K562 (cell line): ENCODE measurements around the gene GSG1L2. TPM values are rescaled to one million over a fixed set of nuclear protein-coding genes. Genes with fewer than 3 reads are reported as not detected.

ENCODE experiments used
- ATAC-seq: fragments of 200-7000 bp; cut with Tn5 transposase; 3 replicates; pipeline ENCODE4 v1.9.1; 2020; ENCODE audit warnings: moderate library complexity
- Bru-seq: library from RNA; stranded (reverse); fragments of 400-500 nt; gene quantifications from one replicate; lab custom pipeline; 2021; lab: Mats Ljungman, UMichigan
- BruChase-seq, 2 experiments: library from RNA; stranded (reverse); fragments of 400-500 nt; gene quantifications; one replicate each; lab custom pipeline; 2021; lab: Mats Ljungman, UMichigan
- BruUV-seq: library from RNA; stranded (reverse); fragments of 400-500 nt; replicated peaks from 2 replicates; lab custom pipeline; 2021; lab: Mats Ljungman, UMichigan
- CTCF ChIA-PET: fragments of 300-600 bp; formaldehyde crosslinking; extraction: SDS; loops from one replicate; lab custom pipeline; 2021; ENCODE audit warnings: low intra/inter-chr PET ratio; lab: Yijun Ruan, JAX
- POLR2A ChIA-PET: fragments of 300-600, 350-650 bp; sonication (Branson Sonifier 250); formaldehyde crosslinking; extraction: SDS; loops from one replicate; lab custom pipeline; 2021; ENCODE audit warnings: antibody characterized with exemption, inconsistent platforms; lab: Yijun Ruan, JAX
- DNase-seq, 4 experiments: peaks; one replicate each; pipeline versions ENCODE4 v3.0.0 to v3.0.0-alpha.2; 2011 to 2018; ENCODE audit warnings: low spot score in 3 of 4, mixed read lengths in 3 of 4; ENCODE audit errors: extremely low read depth in 1 of 4
- FAIRE-seq: peaks from 2 replicates; lab custom pipeline; 2011; peaks lifted over from hg19 to GRCh38; lab: Jason Lieb, UNC
- H2AFZ ChIP-seq: 2 replicates; pipeline ENCODE4 v1.6.0; 2011; ENCODE audit warnings: low read depth, low read length, control low read depth, inconsistent platforms
- H3K27ac ChIP-seq: fragments of 200-600 bp; 3 replicates; pipeline ENCODE4 v1.8.0; 2011; ENCODE audit warnings: low read depth, mild to moderate bottlenecking, control low read depth, inconsistent platforms, low read length, moderate library complexity, mixed read lengths; ENCODE audit errors: extremely low read depth
- H3K27me3 ChIP-seq, 2 experiments: fragments of 300-600 bp in 1 of 2; 2 replicates in 1 of 2; 3 replicates in 1 of 2; pipeline versions ENCODE4 v1.6.0 to v1.8.0; 2011; ENCODE audit warnings: inconsistent platforms in 2 of 2, low read length in 2 of 2, mild to moderate bottlenecking in 1 of 2, mixed read lengths in 1 of 2, moderate library complexity in 1 of 2; ENCODE audit not compliant: control insufficient read depth in 2 of 2, insufficient read depth in 2 of 2
- H3K36me3 ChIP-seq: fragments of 300-600 bp; 3 replicates; pipeline ENCODE4 v1.8.0; 2011; ENCODE audit warnings: mild to moderate bottlenecking, low read length, inconsistent platforms; ENCODE audit not compliant: control insufficient read depth, insufficient read depth
- H3K4me1 ChIP-seq, 2 experiments: fragments of 200-600 bp in 1 of 2; replicated peaks in 1 of 2; 2 replicates in 1 of 2; 3 replicates in 1 of 2; pipeline versions ENCODE4 v1.5.1 to v1.8.0; 2011; ENCODE audit warnings: inconsistent platforms in 2 of 2, low read length in 2 of 2, mild to moderate bottlenecking in 1 of 2, mixed read lengths in 1 of 2, moderate library complexity in 1 of 2; ENCODE audit not compliant: control insufficient read depth in 2 of 2, insufficient read depth in 2 of 2
- H3K4me2 ChIP-seq: 2 replicates; pipeline ENCODE4 v1.6.1; 2011; ENCODE audit warnings: low read length, control low read depth, inconsistent platforms, mixed read lengths; ENCODE audit not compliant: insufficient read depth
- H3K4me3 ChIP-seq: fragments of 200-600 bp; sonication (generic), shearing (Covaris generic); 2 replicates; pipeline ENCODE4 v1.5.1; 2016; ENCODE audit warnings: control low read depth, inconsistent platforms
- H3K79me2 ChIP-seq: fragments of 200-600 bp; 3 replicates; pipeline ENCODE4 v1.8.0; 2011; ENCODE audit warnings: low read length, inconsistent platforms; ENCODE audit not compliant: control insufficient read depth, insufficient read depth
- H3K9ac ChIP-seq, 2 experiments: 2 replicates each; pipeline versions ENCODE4 v1.6.0 to v1.6.1; 2011; ENCODE audit warnings: low read depth in 2 of 2, low read length in 2 of 2, control low read depth in 1 of 2, inconsistent platforms in 1 of 2, mild to moderate bottlenecking in 1 of 2, mixed read lengths in 1 of 2; ENCODE audit not compliant: insufficient read depth in 1 of 2
- H3K9me1 ChIP-seq: one replicate; pipeline ENCODE4 v1.6.0; 2011; ENCODE audit warnings: inconsistent platforms, mild to moderate bottlenecking, low read length, moderate library complexity; ENCODE audit not compliant: control insufficient read depth, insufficient read depth
- H3K9me3 ChIP-seq: replicated peaks from 2 replicates; pipeline ENCODE4 v1.5.1; 2011; ENCODE audit warnings: low read depth, low read length, inconsistent platforms; ENCODE audit not compliant: control insufficient read depth, insufficient read depth
- H4K20me1 ChIP-seq: replicated peaks from 2 replicates; pipeline ENCODE4 v1.6.1; 2011; ENCODE audit warnings: low read length, inconsistent platforms, mixed read lengths; ENCODE audit not compliant: control insufficient read depth, insufficient read depth
- BRD9 ChIP-seq: fragments of 450-650 bp; IDR thresholded peaks from 2 replicates; pipeline ENCODE4 v1.6.1; 2018; ENCODE audit warnings: low read depth; ENCODE audit not compliant: partially characterized antibody
- HDAC3 ChIP-seq: fragments of 450-650 bp; IDR thresholded peaks from 2 replicates; pipeline ENCODE4 v1.6.1; 2018; ENCODE audit warnings: borderline replicate concordance, mild to moderate bottlenecking, moderate library complexity; ENCODE audit not compliant: partially characterized antibody
- MAFK ChIP-seq: IDR thresholded peaks from 2 replicates; pipeline ENCODE4 v1.6.1; 2011; ENCODE audit warnings: low read length, improper control_type of control experiment
- SMAD4 ChIP-seq: fragments of 250-450 bp; sonication (Bioruptor Pico); conservative IDR thresholded peaks from 2 replicates; pipeline ENCODE4 v1.8.0; 2021; ENCODE audit warnings: inconsistent platforms, mild to moderate bottlenecking, moderate library complexity
- ZNF668 ChIP-seq: fragments of 250-450 bp; sonication (Bioruptor Pico); IDR thresholded peaks from 2 replicates; pipeline ENCODE4 v1.8.0; 2022; ENCODE audit warnings: mild to moderate bottlenecking, inconsistent platforms
- WGBS: fragments of 100-300 bp; shearing (Covaris generic); methylation state at CpG from one replicate; pipeline ENCODE4 v1.1.6; 2016; ENCODE audit warnings: low coverage, mixed read lengths; ENCODE audit not compliant: insufficient coverage; ENCODE audit errors: missing lambda C conversion rate; 5-methylcytosine and 5-hydroxymethylcytosine counted together
- in situ Hi-C: fragments of 300-500 bp; cut with MboI; formaldehyde crosslinking; loops from 4 replicates; pipeline ENCODE4 v1.15.0; 2018; ENCODE audit warnings: inconsistent platforms, mixed read lengths
- intact Hi-C: fragments of 100-400 bp; cut with micrococcal nuclease; formaldehyde crosslinking; loops from 2 replicates; pipeline ENCODE4 v1.14.2; 2022
- long read RNA-seq, 3 experiments: library from polyadenylated mRNA in 2 of 3; library from RNA in 1 of 3; unstranded in 2 of 3; stranded (forward) in 1 of 3; transcript quantifications; one replicate each; pipeline ENCODE4 v2.0.0, GENCODE V29; 2019 to 2022
- polyA minus RNA-seq, 3 experiments: library from RNA; depleted of rRNA, polyadenylated mRNA; stranded (reverse); fragments of >200 nt; gene quantifications; 2 replicates each; pipeline ENCODE4 v1.2.3, GENCODE V29; 2011
- polyA plus RNA-seq, 8 experiments: library from polyadenylated mRNA; depleted of rRNA in 4 of 8; stranded (reverse) in 5 of 8; unstranded in 3 of 8; fragments of >200 nt; fragmentation: Nextera tagmentation in 2 of 8; fragmentation: Illumina TruSeq in 1 of 8; extraction: Ambion mirVana in 2 of 8; extraction: Trizol in 1 of 8; gene quantifications; 2 replicates each; pipeline versions ENCODE4 v1.2.1 to v1.2.3, GENCODE V29; 2011 to 2014; ENCODE audit warnings: inconsistent platforms in 1 of 8, missing spikeins in 1 of 8
- total RNA-seq, 7 experiments: library from RNA; depleted of rRNA in 6 of 7; stranded (reverse); fragments of >200 nt in 6 of 7; fragmentation: Illumina TruSeq in 2 of 7; extraction: Trizol in 2 of 7; gene quantifications; 2 replicates each; pipeline versions ENCODE4 v1.2.1 to v1.2.3, GENCODE V29; 2011 to 2021; ENCODE audit warnings: low replicate concordance in 1 of 7

The GSG1L2 gene
- not detected in 2 replicates for total RNA-seq (2011; cell fraction: chromatin; rRNA removed; ENCODE audit: low replicate concordance)
- total RNA-seq (2011; cell fraction: nucleolus; rRNA removed), result not detected in 2 replicates
- not detected in 2 replicates for total RNA-seq (2011; cell fraction: nucleoplasm; rRNA removed)
- total RNA-seq (2014; rRNA removed), result not detected in 2 replicates
- total RNA-seq (2014; rRNA removed; fragmentation: Illumina TruSeq; extraction: Trizol), result not detected in 2 replicates
- total RNA-seq (2015; rRNA removed; fragmentation: Illumina TruSeq; extraction: Trizol), result not detected in 2 replicates
- total RNA-seq (2021), result not detected in 2 replicates
- polyA plus RNA-seq (2011; rRNA removed), result not detected in 2 replicates
- polyA plus RNA-seq (2011; cell fraction: cytosol; rRNA removed), result not detected in 2 replicates
- polyA plus RNA-seq (2011; cell fraction: nucleus; rRNA removed), result not detected in 2 replicates
- polyA plus RNA-seq (2012), result not detected in 2 replicates
- polyA plus RNA-seq (2014; fragmentation: Illumina TruSeq; extraction: Trizol), result not detected in 2 replicates
- not detected for polyA plus RNA-seq (2014; fragmentation: Nextera tagmentation; extraction: Ambion mirVana)
- polyA plus RNA-seq (2014; rRNA removed), result not detected in 2 replicates
- polyA minus RNA-seq (2011; rRNA and poly(A)+ RNA removed), result not detected in 2 replicates
- not detected in 2 replicates for polyA minus RNA-seq (2011; cell fraction: cytosol; rRNA and poly(A)+ RNA removed)
- not detected in 2 replicates for polyA minus RNA-seq (2011; cell fraction: nucleus; rRNA and poly(A)+ RNA removed)
- not detected for Bru-seq, nascent RNA
- BruChase-seq, experiment 1, labeled RNA remaining after a 2-hour chase, result percentile 7 among the genes with signal in this experiment
- not detected for BruChase-seq, experiment 2, labeled RNA remaining after a 6-hour chase
- long read RNA-seq, experiment 1, result 0 reads
- long read RNA-seq, experiment 2, result 0 reads
- long read RNA-seq, experiment 3, result 0 reads

- FAIRE-seq (no peak), DNase-seq (no peak), ATAC-seq (no peak)
- TF ChIP-seq ZNF668 (no peak), BRD9 (no peak), SMAD4 (CRISPR knock-in tag) (no peak), MAFK (no peak), HDAC3 (no peak)
- ChIA-PET CTCF (no interaction called here), POLR2A (no interaction called here)
- Histone ChIP-seq H3K4me1 (no peaks in the 10 kb centered on the region), H3K27ac (no peak within 1 kb of the TSS), H3K36me3 (no peaks in the 10 kb centered on the region), H3K27me3 (no peaks in the 10 kb centered on the region; a peak in 1 of 5 replicates), H3K4me2 (no peak within 1 kb of the TSS), H3K4me3 (no peak within 1 kb of the TSS), H3K9ac (no peak within 1 kb of the TSS), H3K9me1 (no peaks in the 10 kb centered on the region), H4K20me1 (no peaks in the 10 kb centered on the region), H3K9me3 (no peaks in the 10 kb centered on the region), H3K79me2 (no peaks in the 10 kb centered on the region), H2AFZ (no peak within 1 kb of the TSS)
- intact Hi-C loops, result no loop called here
- WGBS, result 0% methylated on average over 6 of the region's 15 CpGs
- BruUV-seq, result no TSS peak
- in situ Hi-C loops, result no loop called here
Measured at GRCh38 chr17:9821921-9822320, at the start of gene GSG1L2. TSS of gene GSG1L2 (minus strand) at chr17:9822079. CDS start at chr17:9822071, 8 bp downstream.
